Anterior cingulate cortex (tissue), 58 donors: Measurements from ENCODE around the gene RAC2.
A peak's percentile ranks its signal among the peaks of the same experiment; 100 is the strongest.

Source experiments
- DNase-seq, 58 donors: peaks; one replicate each; lab custom pipeline; 2025; lab: John Stamatoyannopoulos, UW

The RAC2 gene

DNA sequence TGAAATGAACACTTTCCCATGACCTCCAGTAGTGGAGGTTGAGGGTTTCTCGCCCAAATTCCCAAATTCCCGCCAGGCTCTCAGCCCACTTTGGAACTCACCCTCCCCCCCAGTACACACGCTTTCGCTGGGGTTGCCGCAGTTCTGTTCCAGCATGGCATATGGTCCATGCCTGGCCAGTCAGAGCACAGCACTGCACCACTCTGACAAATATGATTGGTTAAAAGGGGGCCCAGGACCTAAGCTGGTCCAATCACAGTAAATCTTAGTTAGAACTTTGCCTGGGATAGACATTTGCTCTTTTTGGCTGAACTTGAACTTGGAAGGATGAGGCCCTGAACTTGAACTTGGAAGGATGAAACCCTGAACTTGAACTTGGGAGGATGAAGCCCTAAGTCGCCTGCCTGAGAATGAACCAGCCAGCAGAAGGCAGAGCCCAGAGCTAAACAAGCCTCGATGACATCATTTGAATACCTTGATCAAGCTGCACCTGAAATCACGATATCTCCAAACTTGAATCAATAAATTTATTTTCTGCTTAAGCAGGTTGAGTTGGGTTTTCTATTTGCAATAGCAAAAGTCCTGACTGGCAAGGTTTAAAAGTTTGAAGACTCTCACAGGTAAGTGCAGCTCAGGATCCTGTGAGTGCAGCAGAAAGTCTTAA, 19.2 kb downstream of the RAC2 start:
- DNase-seq: no peak

DNA sequence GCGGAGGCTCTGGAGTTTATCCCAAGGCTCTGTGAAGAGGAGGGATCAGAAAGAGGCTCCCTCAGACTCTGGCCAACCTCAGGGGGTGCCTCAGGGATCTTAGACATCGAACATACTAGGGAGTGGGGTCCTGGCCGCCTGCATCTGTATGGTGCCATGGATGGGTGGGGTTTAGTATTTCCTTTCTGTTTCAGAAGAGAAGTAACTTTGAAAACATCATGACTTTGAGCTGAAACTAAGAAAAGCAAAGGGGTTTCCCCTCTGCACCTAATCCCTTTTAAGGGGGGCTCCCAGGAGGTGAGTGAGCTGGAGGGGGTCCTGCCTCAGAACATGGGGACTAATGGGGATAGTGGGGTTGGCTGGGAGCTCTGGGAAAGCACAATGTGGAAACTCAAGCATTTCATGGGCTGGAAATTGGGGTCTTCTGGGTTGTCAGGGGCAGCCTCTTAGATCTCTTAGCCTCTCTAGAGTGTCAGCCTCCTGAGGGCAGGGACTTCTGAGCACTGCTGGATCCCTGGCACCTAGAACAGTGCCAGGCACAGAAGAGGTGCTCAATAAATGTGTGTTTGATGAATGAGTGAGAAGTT, 20.0 kb downstream of the RAC2 start:
- no peak for DNase-seq

DNA sequence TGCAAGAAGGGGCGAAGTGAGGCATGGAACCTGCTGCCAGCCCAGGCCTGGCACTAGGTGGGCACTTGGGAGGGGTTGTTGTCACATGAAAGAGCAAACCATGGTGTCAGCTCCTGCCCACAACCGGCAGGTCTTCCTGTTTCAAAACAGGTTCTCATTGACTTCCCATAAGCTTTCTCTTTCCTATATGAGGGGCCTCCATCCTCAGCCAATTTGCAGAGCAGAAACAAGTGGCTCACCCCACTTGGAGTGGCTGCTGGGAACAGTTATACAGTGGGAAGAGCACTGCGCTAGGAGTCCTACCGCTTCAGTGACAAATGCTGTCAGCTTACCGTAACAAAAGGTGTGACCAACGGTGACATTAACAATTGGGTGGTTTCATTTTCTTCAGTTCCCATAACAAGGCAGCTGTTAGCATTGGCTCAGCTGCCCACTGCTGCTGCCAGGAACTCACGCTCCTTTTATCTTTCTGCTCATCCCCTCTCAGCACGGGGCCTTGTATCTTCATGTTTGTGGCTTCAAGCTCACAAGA, 21.6 kb downstream of the RAC2 start:
- no peak for DNase-seq

DNA sequence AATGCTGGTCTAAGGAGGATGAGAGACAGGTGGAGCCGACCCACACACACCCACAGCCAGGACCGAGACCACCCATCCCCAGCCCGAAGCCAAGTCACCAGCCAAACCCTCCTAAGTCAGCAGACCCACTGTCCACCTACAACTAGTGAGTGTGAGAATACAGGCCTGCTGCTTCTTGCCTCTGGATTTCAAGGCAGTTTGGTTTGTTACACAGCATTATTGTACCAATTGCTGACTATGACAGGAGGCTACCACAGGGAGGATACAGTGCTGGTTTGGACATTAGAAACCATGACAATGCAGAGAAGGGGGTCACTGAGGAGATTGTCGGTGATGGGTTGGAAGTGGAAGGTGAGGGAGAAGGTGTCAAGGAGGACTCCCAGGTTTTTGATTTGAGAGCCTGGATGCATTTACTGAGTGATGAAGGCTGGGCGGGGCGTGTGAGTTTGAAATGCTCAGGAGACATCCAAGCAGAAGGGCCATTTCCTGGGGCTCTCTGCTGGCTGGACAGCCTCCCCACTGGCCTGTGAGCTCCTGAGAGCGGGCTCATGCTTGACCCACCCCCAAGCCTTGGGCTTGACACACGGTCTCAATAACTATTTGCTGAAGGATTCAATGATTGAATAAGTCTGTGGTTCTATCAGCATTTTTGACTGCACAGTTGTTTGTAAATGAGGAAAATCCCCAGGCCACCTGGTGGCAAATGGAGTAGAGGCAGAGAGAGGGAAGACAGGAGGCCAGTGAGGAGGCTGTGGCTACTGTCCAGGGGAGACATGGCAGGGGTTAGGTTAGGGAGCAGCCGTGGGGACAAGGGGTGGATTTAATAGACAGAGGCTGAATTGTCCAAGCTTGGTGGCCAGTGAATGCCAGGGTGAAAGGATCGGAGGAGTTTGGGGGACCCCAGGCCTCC, 22.4 kb downstream of the RAC2 start:
- no peak for DNase-seq

DNA sequence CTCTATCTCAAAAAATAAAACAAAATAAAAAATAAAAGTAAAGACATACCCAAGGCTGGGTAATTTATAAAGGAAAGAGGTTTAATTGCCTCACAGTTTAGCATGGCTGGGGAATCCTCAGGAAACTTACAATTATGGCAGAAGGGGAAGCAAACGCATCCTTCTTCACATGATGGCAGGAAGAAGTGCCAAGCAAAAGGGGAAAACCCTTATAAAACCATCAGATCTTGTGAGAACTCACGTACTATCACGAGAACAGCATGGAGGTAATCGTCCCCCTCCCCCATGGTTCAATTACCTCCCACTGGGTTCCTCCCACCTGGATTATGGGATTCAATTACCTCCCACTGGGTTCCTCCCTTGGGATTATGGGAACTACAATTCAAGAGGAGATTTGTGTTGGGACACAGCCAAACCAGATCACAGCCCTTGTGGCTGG, 23.5 kb downstream of the RAC2 start:
- DNase-seq: no peak

DNA sequence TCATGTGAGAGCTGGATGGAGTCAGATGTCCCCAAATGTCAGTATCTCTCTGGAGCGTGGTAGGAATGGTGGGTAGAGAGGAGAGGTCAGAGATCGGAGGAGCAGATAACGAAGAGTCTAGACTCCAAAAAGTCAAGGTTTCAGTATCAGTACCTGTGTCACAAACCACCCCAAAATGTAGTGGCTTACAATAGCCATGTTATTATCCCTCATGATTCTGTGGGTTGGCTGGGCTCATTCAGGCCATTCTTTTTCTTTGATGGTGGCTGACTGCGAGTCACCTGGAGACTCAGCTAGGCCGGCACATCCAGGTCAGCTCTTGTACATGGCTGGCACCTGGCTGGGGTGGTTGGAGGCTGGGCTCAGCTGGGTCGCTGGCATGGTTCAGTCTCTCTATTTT, 24.5 kb downstream of the RAC2 start:
- DNase-seq: no peak

DNA sequence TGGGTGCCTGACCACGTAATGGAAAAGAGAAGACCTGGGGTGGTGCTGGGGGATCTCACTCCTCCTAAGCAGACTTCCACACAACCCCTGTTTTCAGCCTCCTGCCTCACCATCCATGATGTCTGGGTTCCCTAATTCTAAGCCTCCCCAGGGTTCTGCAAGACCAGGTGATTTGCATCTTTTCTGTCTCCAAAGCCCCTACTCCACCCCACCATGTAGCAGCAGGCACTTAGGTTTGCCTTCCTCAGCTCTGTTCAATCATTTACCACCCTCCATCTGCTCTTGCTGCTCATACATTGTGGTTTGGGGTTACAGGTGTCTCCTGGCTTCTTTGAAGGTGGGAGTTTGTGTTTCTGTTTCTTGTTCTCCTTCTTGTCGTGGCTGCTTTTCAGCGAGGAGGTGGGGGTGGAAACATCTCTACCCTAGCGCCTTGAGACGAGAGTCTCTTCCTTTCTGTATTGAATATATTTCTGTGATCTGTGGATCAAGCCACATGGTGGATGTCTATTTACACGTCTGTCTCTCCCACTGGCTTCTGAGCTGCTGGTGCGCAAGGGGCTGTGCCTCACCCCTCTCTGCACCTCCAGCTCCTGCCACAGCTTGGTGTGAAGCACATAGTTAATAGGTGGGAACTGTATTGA, 25.2 kb downstream of the RAC2 start:
- no peak for DNase-seq

DNA sequence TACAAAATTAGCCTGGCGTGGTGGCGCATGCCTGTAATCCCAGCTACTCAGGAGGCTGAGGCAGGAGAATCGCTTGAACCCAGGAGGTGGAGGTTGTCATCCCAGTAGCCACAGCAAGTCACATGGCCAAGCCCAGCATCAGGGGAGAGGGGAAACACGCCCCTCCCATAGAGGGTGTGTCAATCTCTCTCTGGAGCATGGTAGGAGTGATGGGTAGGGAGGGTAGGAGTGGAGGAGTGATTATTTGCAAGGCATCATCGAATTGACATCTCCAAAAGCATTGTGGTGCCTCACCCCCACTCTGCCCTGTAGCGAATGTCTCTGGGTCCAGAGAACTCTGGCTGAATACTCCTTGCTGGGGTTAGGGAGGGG, 25.7 kb downstream of the RAC2 start:
- no peak for DNase-seq

DNA sequence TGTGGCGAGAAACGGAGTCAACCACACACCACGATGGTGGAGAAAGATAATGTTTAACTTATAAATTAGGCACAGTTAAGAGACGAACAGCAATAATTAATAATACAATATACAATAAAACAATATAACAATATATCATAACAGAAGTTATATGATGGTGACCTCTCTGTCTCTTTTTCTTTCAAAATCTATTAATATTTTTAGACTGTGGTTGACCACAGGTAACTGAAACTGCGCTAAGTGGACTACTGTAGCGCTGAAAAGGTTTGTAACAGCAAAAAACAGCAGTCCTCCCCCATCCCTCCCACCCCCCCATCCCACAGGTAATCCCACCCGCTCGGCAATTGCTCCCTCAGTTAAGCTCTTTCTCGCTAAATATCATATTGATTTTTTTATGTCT, 28.2 kb downstream of the RAC2 start:
- no peak for DNase-seq

DNA sequence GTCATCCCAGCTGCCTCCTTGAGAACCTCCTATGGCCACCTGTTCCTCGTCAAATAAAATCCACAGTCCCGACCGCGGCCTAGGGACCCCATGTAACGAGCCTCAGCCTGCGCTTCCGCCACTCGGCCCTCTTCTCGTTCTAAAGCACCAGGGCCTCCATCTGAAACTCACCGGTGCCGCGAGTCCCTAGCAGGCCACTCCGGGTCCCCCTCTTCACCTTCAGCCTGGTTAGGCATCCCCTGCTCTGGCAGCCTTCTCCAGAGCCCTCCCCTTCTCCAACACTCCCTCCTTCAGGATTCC, 29.4 kb downstream of the RAC2 start:
- no peak for DNase-seq

DNA sequence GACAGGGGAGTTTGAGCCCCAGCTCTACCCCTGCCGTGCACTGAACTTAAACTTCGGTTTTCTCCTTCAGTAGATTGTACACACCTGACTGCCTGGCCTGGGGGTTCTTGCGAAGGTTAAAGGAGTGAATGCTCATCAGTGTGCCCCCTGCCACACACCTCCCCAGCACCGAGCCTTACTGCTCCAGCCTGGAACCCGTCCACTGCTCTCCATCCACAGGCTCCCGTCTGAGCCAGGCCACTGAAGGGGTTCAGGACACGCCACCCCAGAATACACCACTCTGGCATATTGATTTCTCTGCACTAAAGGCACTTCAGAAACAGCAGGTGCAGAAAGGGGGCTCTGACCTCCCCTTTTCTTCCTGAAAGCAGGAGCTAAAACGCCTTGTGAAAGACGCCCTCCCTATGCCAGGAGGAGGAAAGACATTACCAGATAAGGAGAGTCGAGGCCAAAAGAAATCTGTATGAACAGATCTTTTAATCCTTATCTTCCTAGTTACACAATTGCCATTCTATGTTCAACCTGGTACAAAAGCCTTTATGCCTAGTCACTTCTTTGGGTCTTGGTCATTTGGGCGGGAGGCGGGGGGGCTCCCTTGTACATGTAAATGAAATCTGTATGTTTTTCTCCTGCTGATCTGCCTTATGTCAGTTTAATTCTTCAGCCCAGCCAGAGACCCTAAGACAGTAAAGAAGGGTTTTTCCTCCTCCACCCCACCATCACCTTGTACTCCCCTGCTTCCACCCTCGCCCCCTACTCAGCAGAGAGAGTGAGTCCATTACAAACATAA, 29.9 kb downstream of the RAC2 start:
- no peak for DNase-seq

DNA sequence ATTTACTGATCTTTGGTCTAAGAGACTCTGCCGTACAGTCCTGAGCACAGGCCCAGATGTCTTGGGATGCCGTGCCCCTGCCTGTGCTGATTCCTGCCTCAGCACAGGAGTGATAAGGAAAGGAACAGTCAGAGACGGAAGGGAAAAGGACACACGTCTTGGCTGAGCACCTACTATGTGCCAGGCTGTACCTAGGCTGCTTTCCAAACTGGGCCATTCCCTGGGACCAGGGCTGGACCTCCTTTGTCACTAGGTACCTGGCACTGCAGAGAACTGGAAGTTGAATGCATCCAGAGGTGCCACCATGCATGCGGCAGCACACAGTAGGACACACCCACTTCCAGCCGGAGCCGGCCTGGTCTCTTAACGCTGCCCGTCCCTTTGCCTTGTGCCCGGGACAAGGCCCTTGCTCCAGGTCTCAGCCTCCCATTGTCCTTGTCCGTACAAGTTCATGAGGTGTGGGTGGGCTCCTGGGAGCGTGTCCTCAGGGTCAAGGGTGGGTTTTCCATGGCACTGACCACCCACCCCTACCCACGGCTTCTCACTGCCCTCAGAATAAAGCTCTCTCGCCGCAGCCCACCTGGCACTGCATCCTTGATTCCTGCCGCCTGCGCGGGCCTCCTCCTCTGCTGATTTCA, 30.7 kb downstream of the RAC2 start:
- no peak for DNase-seq

DNA sequence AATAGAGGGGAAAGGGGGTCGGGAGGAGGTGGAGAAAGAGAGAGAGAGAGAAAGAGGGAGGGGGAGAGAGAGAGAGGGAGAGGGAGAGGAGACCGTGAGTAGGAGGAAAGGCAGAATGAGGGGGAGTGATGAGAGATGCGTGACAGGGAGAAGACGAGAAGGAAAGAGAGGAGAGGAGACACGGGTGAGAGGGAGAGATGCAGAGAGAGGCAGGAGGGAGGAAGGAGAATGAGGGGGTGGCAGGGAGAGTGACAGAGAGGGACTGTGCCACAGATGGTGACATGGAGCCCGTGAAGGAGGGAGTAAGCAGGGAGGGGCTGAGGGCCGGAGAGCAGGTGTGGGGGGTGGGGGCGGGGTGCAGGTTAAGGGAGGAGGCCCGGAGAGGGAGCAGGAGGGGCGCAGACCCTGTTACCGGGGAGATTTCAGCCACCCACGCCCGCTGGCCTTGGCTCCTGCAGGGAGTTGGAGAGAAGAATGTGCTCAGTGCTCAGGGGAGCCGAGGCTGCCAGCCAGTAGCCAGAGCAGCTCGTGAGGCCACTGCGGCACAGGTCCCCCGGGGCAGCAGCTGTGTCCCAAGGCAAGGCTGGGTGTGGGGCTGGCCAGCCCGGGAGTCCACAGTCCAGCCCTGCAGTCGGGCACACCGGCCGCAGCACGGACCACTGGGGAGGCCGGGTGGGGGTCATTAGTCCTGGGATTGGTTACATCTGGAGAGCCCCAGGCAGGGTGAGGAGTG, 31.7 kb downstream of the RAC2 start, which contains the start of gene SSTR3:
Gene SSTR3 (minus strand): TSS at position 304 of the 733 bp plus-strand sequence. CDS start 4,674 bp downstream, outside the sequence.
- peak in 14 of 58 donors; percentile 20 to 74 (median 50) for DNase-seq

DNA sequence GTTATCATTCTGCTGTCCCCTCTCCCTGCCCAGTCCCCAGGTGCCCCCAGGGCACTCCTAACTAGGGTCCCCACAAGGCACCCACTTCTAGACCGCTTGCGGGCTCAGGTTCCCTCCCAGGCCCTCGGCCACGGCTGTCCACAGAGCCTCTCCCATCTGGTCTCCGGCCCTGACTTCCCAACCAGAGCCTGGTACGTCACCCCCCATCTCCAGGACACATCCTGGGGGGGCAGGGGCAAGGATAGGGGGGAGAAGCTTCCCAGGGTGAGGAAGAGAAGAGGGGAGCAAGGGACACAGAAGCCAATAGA, 32.2 kb downstream of the RAC2 start:
- no peak for DNase-seq

DNA sequence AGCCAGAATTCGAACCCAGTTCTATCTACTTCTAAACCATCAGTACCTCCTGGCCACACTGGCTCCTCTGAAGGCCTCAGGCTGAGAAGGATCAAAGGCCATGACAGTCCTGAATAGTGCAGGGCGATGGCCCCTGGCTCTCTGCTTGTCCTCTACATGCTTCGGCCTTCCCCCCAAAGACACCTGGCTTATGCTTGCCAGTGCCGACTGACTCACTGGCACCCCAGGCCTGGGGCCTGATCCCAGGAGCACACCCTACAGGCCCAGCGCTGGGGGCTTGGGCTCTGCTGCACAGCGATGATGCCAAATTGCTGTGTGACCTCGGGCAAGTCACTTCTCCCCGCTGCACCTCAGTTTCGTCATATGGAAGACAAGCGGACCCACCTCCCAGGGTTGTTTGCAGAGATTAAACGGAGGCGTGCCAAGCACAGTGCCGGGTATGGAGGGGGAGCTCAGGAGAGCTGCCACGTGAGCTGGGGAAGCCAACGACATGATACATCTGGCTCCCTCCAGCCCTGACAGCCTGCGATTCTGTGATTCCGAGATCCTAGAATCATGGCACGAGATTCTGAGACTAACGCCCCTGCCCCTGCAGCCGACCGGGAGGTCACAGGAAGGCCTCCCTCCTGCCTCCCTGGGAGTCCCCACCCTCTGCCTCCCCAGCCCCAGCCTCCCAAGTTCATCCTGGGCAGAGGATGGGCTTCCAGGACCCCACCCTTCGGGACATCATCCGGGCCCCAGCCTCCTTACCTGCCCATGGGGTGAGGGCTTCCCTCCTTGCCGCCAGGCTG, 32.8 kb downstream of the RAC2 start:
- DNase-seq: peak in 8 of 58 donors; percentile 9 to 59 (median 42)

DNA sequence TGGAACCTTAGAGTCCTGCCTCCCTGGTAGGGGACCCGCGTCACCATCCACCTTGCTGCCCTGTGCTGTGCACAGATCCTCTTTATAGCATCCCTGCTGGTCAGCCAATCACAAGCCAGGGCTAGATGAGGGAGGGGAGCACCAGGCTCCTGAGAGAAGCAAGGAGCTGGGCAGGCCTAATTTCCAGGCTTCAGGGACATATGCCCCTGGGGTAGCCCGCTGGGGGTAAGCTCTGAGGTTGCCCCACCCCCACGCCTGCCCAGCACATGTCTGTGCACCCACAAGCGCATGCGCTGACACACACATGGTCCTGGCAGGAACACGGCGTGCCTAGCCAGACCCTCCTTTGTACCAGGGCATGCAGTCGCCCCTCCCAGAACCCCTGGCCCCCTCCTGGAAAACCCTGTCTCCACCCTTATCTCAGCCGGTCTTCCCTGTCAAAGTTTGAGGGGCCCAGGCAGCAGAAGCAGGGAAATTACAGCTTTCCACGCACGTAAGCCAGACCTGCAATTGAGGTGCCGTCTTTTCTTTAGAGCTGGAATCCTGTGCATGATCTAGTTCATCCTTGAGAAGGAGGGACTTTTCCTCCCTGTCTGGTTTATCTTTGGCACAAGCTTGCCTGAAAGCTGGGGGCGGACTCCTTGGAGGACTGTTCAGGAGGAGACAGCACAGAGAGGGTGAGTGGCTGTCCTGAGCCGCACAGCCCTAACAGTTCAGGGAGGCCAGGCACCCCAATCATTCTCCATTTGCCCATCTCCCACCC, 33.8 kb downstream of the RAC2 start:
- peak in 18 of 58 donors; percentile 19 to 79 (median 34) for DNase-seq

DNA sequence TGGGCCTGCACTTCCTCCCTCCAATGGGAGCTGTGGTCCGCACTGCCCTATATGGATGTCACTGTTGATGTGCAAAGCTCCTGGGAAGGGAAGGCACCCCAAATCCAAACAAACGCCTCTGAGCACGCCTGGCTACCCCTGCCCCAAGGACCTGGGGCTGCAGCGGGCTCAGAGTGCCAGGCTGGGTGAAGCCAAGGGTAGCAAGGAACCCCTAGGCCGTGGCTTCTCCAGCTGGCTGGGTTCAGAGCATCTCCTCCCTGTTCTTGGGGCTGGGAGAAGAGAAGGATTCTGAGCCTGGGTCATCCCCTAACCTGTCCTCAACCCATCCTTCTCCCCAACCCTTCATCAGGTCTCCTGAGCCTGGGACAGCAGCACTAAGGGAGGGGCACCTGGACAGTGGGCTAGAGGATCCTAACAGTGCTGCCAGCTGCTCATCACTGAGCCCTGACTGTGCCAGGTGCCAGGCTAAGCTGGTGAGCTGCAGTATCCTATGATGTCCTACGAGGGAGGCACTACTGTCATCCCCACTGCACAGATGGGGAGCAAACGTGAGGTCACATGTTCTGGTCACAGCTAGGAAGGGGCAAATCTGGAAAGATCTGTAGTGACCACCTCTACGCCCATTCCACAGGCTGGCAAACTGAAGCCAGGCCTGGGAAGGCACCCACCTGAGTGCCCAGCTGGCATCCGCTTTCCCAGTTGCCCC, 34.8 kb downstream of the RAC2 start:
- no peak for DNase-seq
